Tibial artery (tissue), 4 donors: ENCODE results near the gene RPS29.

Experiments used
- DNase-seq, 2 donors: peaks; one replicate each; pipeline ENCODE4 v3.0.0-alpha.2; 2019
- H3K27ac ChIP-seq, 2 donors: fragments of 200-600 bp; sonication (generic) in 1 of 2; 1 replicate in 1 of 2; 2 replicates in 1 of 2; pipeline ENCODE4 v1.5.1; 2018 to 2019; ENCODE audit warnings: mild to moderate bottlenecking in 1 of 2
- H3K27me3 ChIP-seq, 2 donors: fragments of 200-600 bp; sonication (generic) in 1 of 2; one replicate each; pipeline versions ENCODE4 v1.5.1 to v1.6.0; 2016 to 2019
- H3K36me3 ChIP-seq, 3 donors: fragments of 200-600 bp; sonication (generic) in 2 of 3; one replicate each; pipeline ENCODE4 v1.5.1; 2016 to 2019; ENCODE audit warnings: mild to moderate bottlenecking in 2 of 3
- H3K4me1 ChIP-seq, 4 donors: fragments of 200-600 bp; sonication (generic) in 2 of 4; 1 replicate in 3 of 4; 2 replicates in 1 of 4; pipeline ENCODE4 v1.5.1; 2016 to 2019
- H3K4me3 ChIP-seq, 2 donors: fragments of 200-600 bp; sonication (generic) in 1 of 2; 1 replicate in 1 of 2; 2 replicates in 1 of 2; pipeline ENCODE4 v1.5.1; 2018 to 2019; ENCODE audit warnings: mild to moderate bottlenecking in 2 of 2
- H3K9me3 ChIP-seq, 3 donors: fragments of 200-600 bp; sonication (generic) in 1 of 3; one replicate each; pipeline ENCODE4 v1.5.1; 2016 to 2019
- intact Hi-C: fragments of 100-400 bp; cut with DNase I; formaldehyde crosslinking; loops from one replicate; pipeline ENCODE4 v1.15.0; 2023; ENCODE audit warnings: low total_unique reads
- TF ChIP-seq, protein P1 (sequence below), 2 experiments: fragments of 200-600 bp in 1 of 2; fragments of 450-650 bp in 1 of 2; IDR thresholded peaks; one replicate each; pipeline ENCODE4 v1.5.1; 2017 to 2019; ENCODE audit warnings: antibody characterized with exemption in 2 of 2, mild to moderate bottlenecking in 1 of 2, moderate library complexity in 1 of 2

RPS29 gene

DNA sequence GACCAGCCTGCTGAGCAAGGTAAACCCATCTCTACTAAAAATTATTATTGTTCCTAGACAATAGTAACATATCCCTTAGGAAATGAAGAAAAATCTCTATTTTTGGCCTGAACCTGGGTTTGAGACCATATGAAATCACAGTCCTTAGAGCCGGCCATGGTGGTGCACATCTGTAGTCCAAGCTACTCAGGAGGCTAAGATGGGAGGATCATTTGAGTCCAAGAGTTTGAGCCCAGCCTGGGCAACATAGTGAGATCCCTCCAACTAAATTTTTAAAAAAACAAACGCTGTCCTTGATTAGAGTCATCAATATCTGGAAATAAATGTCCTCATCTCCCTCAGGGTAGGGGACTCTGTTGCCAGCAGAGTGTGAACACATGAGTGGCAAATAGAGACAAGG, 34.6 kb downstream of the RPS29 start:
- intact Hi-C loops = no loop called here
- Histone ChIP-seq H3K36me3 (no peaks in the 10 kb centered on the region), H3K9me3 (no peaks in the 10 kb centered on the region), H3K4me3 (no peak overlapping the region), H3K27ac (no peak overlapping the region), H3K27me3 (no peaks in the 10 kb centered on the region), H3K4me1 (no peaks in the 10 kb centered on the region)
- no peak for DNase-seq
- TF ChIP-seq, protein P1, sequence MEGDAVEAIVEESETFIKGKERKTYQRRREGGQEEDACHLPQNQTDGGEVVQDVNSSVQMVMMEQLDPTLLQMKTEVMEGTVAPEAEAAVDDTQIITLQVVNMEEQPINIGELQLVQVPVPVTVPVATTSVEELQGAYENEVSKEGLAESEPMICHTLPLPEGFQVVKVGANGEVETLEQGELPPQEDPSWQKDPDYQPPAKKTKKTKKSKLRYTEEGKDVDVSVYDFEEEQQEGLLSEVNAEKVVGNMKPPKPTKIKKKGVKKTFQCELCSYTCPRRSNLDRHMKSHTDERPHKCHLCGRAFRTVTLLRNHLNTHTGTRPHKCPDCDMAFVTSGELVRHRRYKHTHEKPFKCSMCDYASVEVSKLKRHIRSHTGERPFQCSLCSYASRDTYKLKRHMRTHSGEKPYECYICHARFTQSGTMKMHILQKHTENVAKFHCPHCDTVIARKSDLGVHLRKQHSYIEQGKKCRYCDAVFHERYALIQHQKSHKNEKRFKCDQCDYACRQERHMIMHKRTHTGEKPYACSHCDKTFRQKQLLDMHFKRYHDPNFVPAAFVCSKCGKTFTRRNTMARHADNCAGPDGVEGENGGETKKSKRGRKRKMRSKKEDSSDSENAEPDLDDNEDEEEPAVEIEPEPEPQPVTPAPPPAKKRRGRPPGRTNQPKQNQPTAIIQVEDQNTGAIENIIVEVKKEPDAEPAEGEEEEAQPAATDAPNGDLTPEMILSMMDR (IDR thresholded peaks at IDR 0.05) = no peak

DNA sequence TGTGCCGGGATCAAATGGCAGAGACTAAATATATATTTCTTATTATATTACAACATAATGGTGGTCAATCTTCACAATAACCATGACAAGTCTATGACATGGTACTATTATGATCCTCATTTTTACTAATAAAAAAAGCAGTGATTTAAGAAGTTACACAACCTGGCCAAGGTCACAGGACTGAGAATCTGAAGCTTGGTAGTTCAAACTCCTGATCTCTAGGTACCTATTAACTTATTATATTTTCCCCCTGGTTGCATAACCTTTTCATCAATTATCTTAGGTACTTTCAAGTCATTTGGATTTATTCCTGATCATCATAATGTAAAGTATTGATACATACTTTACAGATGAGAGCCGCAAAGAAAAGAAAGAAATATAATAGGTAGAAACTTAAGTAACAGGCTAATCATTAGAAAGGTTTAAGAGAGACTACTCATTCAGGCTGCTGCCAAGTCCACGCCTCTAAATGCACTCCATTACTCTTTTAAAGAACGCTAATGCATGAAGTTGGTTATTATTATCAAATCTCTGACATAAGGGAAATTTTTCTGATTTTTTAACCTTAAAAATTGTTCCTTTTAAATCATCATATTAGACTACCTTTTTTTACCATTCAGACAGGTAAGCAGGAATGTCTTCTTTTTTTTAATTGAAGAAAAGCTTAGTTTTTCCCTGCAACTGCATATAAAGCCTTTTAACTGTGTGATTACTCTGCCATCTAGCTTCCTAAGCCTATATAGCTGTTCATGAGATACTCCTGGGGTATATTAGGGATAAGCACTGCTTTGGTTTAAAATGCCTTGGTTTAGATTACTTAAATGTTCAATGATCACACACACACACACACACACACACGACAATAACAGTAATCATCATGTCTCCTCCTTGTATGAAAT, 35.6 kb downstream of the RPS29 start:
- Histone ChIP-seq H3K9me3 (no peaks in the 10 kb centered on the region), H3K27me3 (no peaks in the 10 kb centered on the region), H3K36me3 (no peaks in the 10 kb centered on the region), H3K27ac (no peak overlapping the region), H3K4me1 (no peaks in the 10 kb centered on the region), H3K4me3 (no peak overlapping the region)
- intact Hi-C loops = no loop called here
- TF ChIP-seq, protein P1 (IDR thresholded peaks at IDR 0.05) = no peak
- no peak for DNase-seq

DNA sequence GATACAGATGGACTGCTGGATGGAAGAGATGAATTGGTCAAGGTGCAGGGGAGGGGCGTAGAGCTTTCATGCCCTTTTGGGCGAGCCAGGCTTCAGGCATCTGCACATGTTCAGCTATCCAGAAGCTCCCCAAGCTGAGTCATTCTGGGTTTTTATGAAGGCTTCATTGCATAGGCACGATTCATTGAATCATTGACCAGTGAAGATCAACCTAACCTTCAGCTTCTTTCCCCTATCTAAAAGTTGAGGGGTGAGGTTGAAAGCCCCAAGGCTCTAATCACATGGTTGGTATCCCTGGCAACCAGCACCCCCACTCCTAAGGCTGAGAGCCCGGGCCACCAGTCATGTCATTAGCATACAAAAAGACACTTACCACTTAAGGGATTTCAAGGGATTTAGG, 36.3 kb downstream of the RPS29 start:
- Histone ChIP-seq H3K27me3 (no peaks in the 10 kb centered on the region), H3K36me3 (no peaks in the 10 kb centered on the region), H3K4me3 (no peak overlapping the region), H3K27ac (no peak overlapping the region), H3K9me3 (no peaks in the 10 kb centered on the region), H3K4me1 (no peaks in the 10 kb centered on the region)
- intact Hi-C loops = no loop called here
- no peak for DNase-seq
- TF ChIP-seq, protein P1 (IDR thresholded peaks at IDR 0.05) = no peak

DNA sequence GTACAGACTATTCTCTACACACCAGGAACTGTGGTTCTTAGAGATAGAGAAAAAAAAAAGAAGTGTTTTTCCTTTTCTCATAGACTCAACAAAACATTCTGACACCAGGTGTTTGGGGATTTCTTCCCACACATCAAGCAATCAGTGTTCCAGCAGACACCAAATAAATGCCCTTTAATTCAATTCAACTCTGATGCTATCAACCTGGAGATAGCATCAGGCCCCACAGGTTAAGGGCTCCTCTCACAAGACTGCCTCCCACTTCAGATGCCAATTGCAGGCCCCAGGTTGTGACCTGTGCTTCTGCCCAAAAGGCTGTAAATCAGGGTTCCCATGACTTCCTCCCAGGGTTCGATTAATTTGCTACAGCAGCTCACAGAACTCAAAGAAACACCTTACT, 36.7 kb downstream of the RPS29 start:
- DNase-seq = no peak
- Histone ChIP-seq H3K27ac (no peak overlapping the region), H3K4me1 (no peaks in the 10 kb centered on the region), H3K9me3 (no peaks in the 10 kb centered on the region), H3K36me3 (no peaks in the 10 kb centered on the region), H3K4me3 (no peak overlapping the region), H3K27me3 (no peaks in the 10 kb centered on the region)
- TF ChIP-seq, protein P1 (IDR thresholded peaks at IDR 0.05) = no peak
- intact Hi-C loops = no loop called here

DNA sequence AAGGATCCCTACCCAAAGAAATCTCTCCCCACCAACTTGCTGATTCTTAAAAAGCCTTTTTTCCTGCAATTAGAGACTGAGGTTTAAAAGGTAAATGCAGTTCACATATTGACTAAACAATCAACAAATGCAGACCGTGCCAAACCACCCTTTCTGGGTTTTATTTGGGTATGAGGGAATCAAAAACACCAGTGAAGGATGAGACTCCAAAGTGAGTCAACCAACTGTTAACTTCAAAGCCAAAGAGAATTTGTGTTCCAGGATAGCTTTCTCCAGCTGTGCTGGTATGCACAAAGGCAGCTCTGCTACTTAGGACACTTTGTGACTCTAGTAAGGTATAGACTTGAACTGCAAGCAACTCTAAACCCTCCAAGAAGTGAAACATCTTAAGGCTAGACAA, 39.4 kb downstream of the RPS29 start:
- intact Hi-C loops = no loop called here
- Histone ChIP-seq H3K4me1 (no peaks in the 10 kb centered on the region), H3K9me3 (no peaks in the 10 kb centered on the region), H3K27me3 (no peaks in the 10 kb centered on the region), H3K36me3 (no peaks in the 10 kb centered on the region), H3K27ac (no peak overlapping the region), H3K4me3 (no peak overlapping the region)
- no peak for DNase-seq
- TF ChIP-seq, protein P1 (IDR thresholded peaks at IDR 0.05) = no peak
